Activated naive CD4-positive, alpha-beta T cell treated with anti-CD3 and anti-CD28 coated beads, Interleukin-2, amount 50 U/mL, for 24 hours (primary cell): ENCODE results near the gene DGCR2.
"Not testable (repeated sequence)": the region's sequence is repeated elsewhere in the genome, so short reads cannot be mapped to it uniquely, and the experiment has no call there.

Experiments
- H3K27ac Mint-ChIP-seq: one replicate; pipeline ENCODE4 v1.8.0; 2021; ENCODE audit warnings: mild to moderate bottlenecking, mixed read lengths
- H3K27me3 Mint-ChIP-seq: one replicate; pipeline ENCODE4 v1.8.0; 2021; ENCODE audit warnings: mixed read lengths
- H3K36me3 Mint-ChIP-seq: one replicate; pipeline ENCODE4 v1.8.0; 2021; ENCODE audit warnings: mixed read lengths
- H3K4me1 Mint-ChIP-seq: one replicate; pipeline ENCODE4 v1.8.0; 2021; ENCODE audit warnings: mixed read lengths
- H3K4me3 Mint-ChIP-seq: one replicate; pipeline ENCODE4 v1.8.0; 2021; ENCODE audit warnings: mild to moderate bottlenecking, mixed read lengths
- H3K9me3 Mint-ChIP-seq: one replicate; pipeline ENCODE4 v1.8.0; 2021; ENCODE audit warnings: mixed read lengths

DGCR2 gene

GRCh38 chr22:19056951-19057401, 65.2 kb downstream of the DGCR2 start:
- H3K36me3 Mint-ChIP-seq = peaks cover 8% of the 10 kb centered on the region
- no peak overlapping the region for H3K27ac Mint-ChIP-seq
- no peaks in the 10 kb centered on the region for H3K27me3 Mint-ChIP-seq
- no peaks in the 10 kb centered on the region for H3K9me3 Mint-ChIP-seq
- H3K4me3 Mint-ChIP-seq = no peak overlapping the region
- no peaks in the 10 kb centered on the region for H3K4me1 Mint-ChIP-seq

GRCh38 chr22:19055801-19056200, 66.4 kb downstream of the DGCR2 start:
- no peaks in the 10 kb centered on the region for H3K27me3 Mint-ChIP-seq
- H3K27ac Mint-ChIP-seq = no peak overlapping the region
- H3K9me3 Mint-ChIP-seq = no peaks in the 10 kb centered on the region
- H3K36me3 Mint-ChIP-seq = peaks cover 13% of the 10 kb centered on the region
- H3K4me1 Mint-ChIP-seq = peaks cover 8% of the 10 kb centered on the region
- H3K4me3 Mint-ChIP-seq = no peak overlapping the region

- Mint-ChIP-seq H3K4me1 (peaks cover 8% of the 10 kb centered on the region), H3K9me3 (no peaks in the 10 kb centered on the region), H3K36me3 (peaks cover 13% of the 10 kb centered on the region), H3K27ac (peak overlapping the region; percentile 48), H3K4me3 (no peak overlapping the region), H3K27me3 (no peaks in the 10 kb centered on the region)
Observed at GRCh38 chr22:19052941-19053541, 69.2 kb downstream of the DGCR2 start.

- Mint-ChIP-seq H3K36me3 (peaks cover 17% of the 10 kb centered on the region), H3K27ac (peak overlapping the region; percentile 21), H3K27me3 (no peaks in the 10 kb centered on the region), H3K4me3 (no peak overlapping the region), H3K4me1 (peaks cover 8% of the 10 kb centered on the region), H3K9me3 (no peaks in the 10 kb centered on the region)
Observed at GRCh38 chr22:19051381-19052072, 70.7 kb downstream of the DGCR2 start.

GRCh38 chr22:19050847-19051246, 71.4 kb downstream of the DGCR2 start:
- H3K27ac Mint-ChIP-seq, H3K27me3 Mint-ChIP-seq: not testable (repeated sequence)
- H3K36me3 Mint-ChIP-seq = peaks cover 17% of the 10 kb centered on the region

GRCh38 chr22:19050117-19050516, 72.1 kb downstream of the DGCR2 start:
- Mint-ChIP-seq H3K36me3 (peaks cover 17% of the 10 kb centered on the region), H3K4me1 (peaks cover 8% of the 10 kb centered on the region), H3K27me3 (no peaks in the 10 kb centered on the region), H3K4me3 (no peak overlapping the region), H3K27ac (no peak overlapping the region), H3K9me3 (no peaks in the 10 kb centered on the region)

More at GRCh38 chr22:19050847-19051246, 71.4 kb downstream of the DGCR2 start:
- H3K9me3 Mint-ChIP-seq, H3K4me3 Mint-ChIP-seq, H3K4me1 Mint-ChIP-seq: not testable (repeated sequence)

GRCh38 chr22:19048531-19048930, 73.7 kb downstream of the DGCR2 start:
- peaks cover 17% of the 10 kb centered on the region for H3K36me3 Mint-ChIP-seq
- H3K4me1 Mint-ChIP-seq = peaks cover 8% of the 10 kb centered on the region

GRCh38 chr22:19047993-19048392, 74.2 kb downstream of the DGCR2 start:
- H3K9me3 Mint-ChIP-seq = no peaks in the 10 kb centered on the region

More at GRCh38 chr22:19048531-19048930, 73.7 kb downstream of the DGCR2 start:
- Mint-ChIP-seq H3K9me3 (no peaks in the 10 kb centered on the region), H3K4me3 (no peak overlapping the region), H3K27ac (peak overlapping the region; percentile 72), H3K27me3 (no peaks in the 10 kb centered on the region)

GRCh38 chr22:19046719-19047609, 75.2 kb downstream of the DGCR2 start:
- no peak overlapping the region for H3K4me3 Mint-ChIP-seq
- no peaks in the 10 kb centered on the region for H3K27me3 Mint-ChIP-seq
- H3K4me1 Mint-ChIP-seq = peaks cover 8% of the 10 kb centered on the region
- no peak overlapping the region for H3K27ac Mint-ChIP-seq
- no peaks in the 10 kb centered on the region for H3K9me3 Mint-ChIP-seq
- H3K36me3 Mint-ChIP-seq = peaks cover 14% of the 10 kb centered on the region

More at GRCh38 chr22:19047993-19048392, 74.2 kb downstream of the DGCR2 start:
- Mint-ChIP-seq H3K27me3 (no peaks in the 10 kb centered on the region), H3K27ac (no peak overlapping the region), H3K4me1 (peaks cover 8% of the 10 kb centered on the region), H3K4me3 (no peak overlapping the region), H3K36me3 (peaks cover 17% of the 10 kb centered on the region)

GRCh38 chr22:19046287-19046686, 75.9 kb downstream of the DGCR2 start:
- no peaks in the 10 kb centered on the region for H3K9me3 Mint-ChIP-seq
- H3K4me1 Mint-ChIP-seq = peaks cover 2% of the 10 kb centered on the region
- H3K4me3 Mint-ChIP-seq = no peak overlapping the region
- no peaks in the 10 kb centered on the region for H3K27me3 Mint-ChIP-seq
- H3K27ac Mint-ChIP-seq = no peak overlapping the region
- H3K36me3 Mint-ChIP-seq = peaks cover 13% of the 10 kb centered on the region

- Mint-ChIP-seq H3K4me1 (no peaks in the 10 kb centered on the region), H3K36me3 (peaks cover 15% of the 10 kb centered on the region), H3K27ac (no peak overlapping the region), H3K9me3 (no peaks in the 10 kb centered on the region), H3K4me3 (no peak overlapping the region), H3K27me3 (no peaks in the 10 kb centered on the region)
Observed at GRCh38 chr22:19045094-19045493, 77.1 kb downstream of the DGCR2 start.

GRCh38 chr22:19044381-19044780, 77.8 kb downstream of the DGCR2 start:
- H3K9me3 Mint-ChIP-seq = no peaks in the 10 kb centered on the region
- H3K4me1 Mint-ChIP-seq = no peaks in the 10 kb centered on the region
- no peak overlapping the region for H3K27ac Mint-ChIP-seq
- no peak overlapping the region for H3K4me3 Mint-ChIP-seq
- no peaks in the 10 kb centered on the region for H3K27me3 Mint-ChIP-seq
- H3K36me3 Mint-ChIP-seq = peaks cover 13% of the 10 kb centered on the region

GRCh38 chr22:19043121-19044085, 78.8 kb downstream of the DGCR2 start:
- H3K9me3 Mint-ChIP-seq = no peaks in the 10 kb centered on the region
- H3K27me3 Mint-ChIP-seq = no peaks in the 10 kb centered on the region
- H3K27ac Mint-ChIP-seq = no peak overlapping the region
- peaks cover 11% of the 10 kb centered on the region for H3K36me3 Mint-ChIP-seq
- H3K4me1 Mint-ChIP-seq = no peaks in the 10 kb centered on the region
- H3K4me3 Mint-ChIP-seq = no peak overlapping the region

GRCh38 chr22:19042285-19043120, 79.7 kb downstream of the DGCR2 start:
- H3K4me1 Mint-ChIP-seq = no peaks in the 10 kb centered on the region
- peaks cover 7% of the 10 kb centered on the region for H3K36me3 Mint-ChIP-seq
- H3K27ac Mint-ChIP-seq = no peak overlapping the region
- no peaks in the 10 kb centered on the region for H3K27me3 Mint-ChIP-seq
- no peak overlapping the region for H3K4me3 Mint-ChIP-seq
- no peaks in the 10 kb centered on the region for H3K9me3 Mint-ChIP-seq
